ENCODE data around the gene FAM200B. TPM values are rescaled to one million over a fixed set of nuclear protein-coding genes. Genes with fewer than 3 reads are reported as not detected.

FAM200B gene
- total and polyA plus RNA-seq, 2 donors = 35.3 to 74.4 TPM

DNA sequence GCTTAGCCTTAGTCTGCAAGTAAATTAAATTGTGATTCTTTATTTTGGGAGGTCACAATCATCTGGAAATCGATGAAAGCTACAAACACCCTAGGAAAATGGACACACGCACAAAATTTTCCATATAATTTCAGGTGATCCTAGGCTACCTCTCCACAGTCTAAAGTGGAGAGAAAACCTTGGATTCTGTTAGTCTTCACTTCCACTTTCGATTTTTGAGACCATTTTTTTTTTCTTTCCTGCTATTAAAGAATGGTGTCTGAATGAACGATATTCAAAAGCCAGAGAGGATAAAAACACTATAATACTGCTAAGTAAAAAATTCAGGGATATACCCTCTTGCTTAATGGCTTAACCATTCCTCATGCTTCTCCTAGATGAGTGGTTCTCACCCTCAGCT, 28.2 kb upstream of the FAM200B start:
- H3K9me3 ChIP-seq (ENCODE audit: control insufficient read depth in 2 of 2, insufficient read depth in 1 of 2, low read length in 1 of 2) = no peaks in the 10 kb centered on the region
- peaks cover 18 to 19% of the 10 kb centered on the region in 2 donors for H3K4me1 ChIP-seq (ENCODE audit: control insufficient read depth in 2 of 2, insufficient read depth in 2 of 2, low read length in 2 of 2)
- peak overlapping the region; percentile 81 for H3K4me3 ChIP-seq (ENCODE audit: low read length in 2 of 2)
- WGBS = 22% methylated on average over 4 of the region's 4 CpGs
- H3K27me3 ChIP-seq (ENCODE audit: control insufficient read depth in 2 of 2, insufficient read depth in 1 of 2, low read length in 1 of 2) = no peaks in the 10 kb centered on the region
- DNase-seq (ENCODE audit: low read depth in 6 of 9, low spot score in 9 of 9) = peak in 1 of 9 donors; percentile 37
- peak overlapping the region in 1 of 2 donors; percentile 82 for H3K27ac ChIP-seq (ENCODE audit: low read depth in 1 of 2, low read length in 1 of 2)
- no peaks in the 10 kb centered on the region for H3K36me3 ChIP-seq (ENCODE audit: control insufficient read depth in 2 of 2, insufficient read depth in 2 of 2, low read length in 1 of 2)

- Histone ChIP-seq H3K9me3 (ENCODE audit: control insufficient read depth in 2 of 2, insufficient read depth in 1 of 2, low read length in 1 of 2) (no peaks in the 10 kb centered on the region), H3K27ac (ENCODE audit: low read depth in 1 of 2, low read length in 1 of 2) (peak overlapping the region; percentile 82 to 98), H3K27me3 (ENCODE audit: control insufficient read depth in 2 of 2, insufficient read depth in 1 of 2, low read length in 1 of 2) (no peaks in the 10 kb centered on the region), H3K4me1 (ENCODE audit: control insufficient read depth in 2 of 2, insufficient read depth in 2 of 2, low read length in 2 of 2) (peaks cover 18 to 19% of the 10 kb centered on the region in 2 donors), H3K36me3 (ENCODE audit: control insufficient read depth in 2 of 2, insufficient read depth in 2 of 2, low read length in 1 of 2) (no peaks in the 10 kb centered on the region), H3K4me3 (ENCODE audit: low read length in 2 of 2) (peak overlapping the region; percentile 81)
- WGBS = 6% methylated on average over 7 of the region's 7 CpGs
- DNase-seq (ENCODE audit: low read depth in 6 of 9, low spot score in 9 of 9) = peak in 3 of 9 donors; percentile 24 to 43 (median 43)
These were observed 27.6 kb upstream of the FAM200B start for GRCh38 chr4:15653864-15654592.

- Histone ChIP-seq H3K4me3 (ENCODE audit: low read length in 2 of 2) (peak overlapping the region; percentile 81), H3K27me3 (ENCODE audit: control insufficient read depth in 2 of 2, insufficient read depth in 1 of 2, low read length in 1 of 2) (no peaks in the 10 kb centered on the region), H3K4me1 (ENCODE audit: control insufficient read depth in 2 of 2, insufficient read depth in 2 of 2, low read length in 2 of 2) (peaks cover 16 to 18% of the 10 kb centered on the region in 2 donors), H3K27ac (ENCODE audit: low read depth in 1 of 2, low read length in 1 of 2) (peak overlapping the region; percentile 90 to 98), H3K9me3 (ENCODE audit: control insufficient read depth in 2 of 2, insufficient read depth in 1 of 2, low read length in 1 of 2) (no peaks in the 10 kb centered on the region), H3K36me3 (ENCODE audit: control insufficient read depth in 2 of 2, insufficient read depth in 2 of 2, low read length in 1 of 2) (no peaks in the 10 kb centered on the region)
- under 1% methylated on average over 66 of the region's 66 CpGs for WGBS
- peak in 6 of 9 donors; percentile 41 to 74 (median 49) for DNase-seq (ENCODE audit: low read depth in 6 of 9, low spot score in 9 of 9)
These were observed 26.9 kb upstream of the FAM200B start for GRCh38 chr4:15654593-15655222.

- Histone ChIP-seq H3K4me1 (ENCODE audit: control insufficient read depth in 2 of 2, insufficient read depth in 2 of 2, low read length in 2 of 2) (peaks cover 15 to 16% of the 10 kb centered on the region in 2 donors), H3K27ac (ENCODE audit: low read depth in 1 of 2, low read length in 1 of 2) (peak within 1 kb of the TSS; percentile 98), H3K9me3 (ENCODE audit: control insufficient read depth in 2 of 2, insufficient read depth in 1 of 2, low read length in 1 of 2) (no peaks in the 10 kb centered on the region), H3K4me3 (ENCODE audit: low read length in 2 of 2) (peak within 1 kb of the TSS; percentile 81), H3K27me3 (ENCODE audit: control insufficient read depth in 2 of 2, insufficient read depth in 1 of 2, low read length in 1 of 2) (no peaks in the 10 kb centered on the region), H3K36me3 (ENCODE audit: control insufficient read depth in 2 of 2, insufficient read depth in 2 of 2, low read length in 1 of 2) (no peaks in the 10 kb centered on the region)
- WGBS = 10% methylated on average over 85 of the region's 85 CpGs
- peak; percentile 69 to 94 (median 86) for DNase-seq (ENCODE audit: low read depth in 6 of 9, low spot score in 9 of 9)
These were observed 26.2 kb upstream of the FAM200B start, which contains the start of gene FBXL5 for GRCh38 chr4:15655223-15656037. FBXL5 (minus strand) TSS chr4:15655357; CDS start chr4:15655287, 70 bp downstream.

DNA sequence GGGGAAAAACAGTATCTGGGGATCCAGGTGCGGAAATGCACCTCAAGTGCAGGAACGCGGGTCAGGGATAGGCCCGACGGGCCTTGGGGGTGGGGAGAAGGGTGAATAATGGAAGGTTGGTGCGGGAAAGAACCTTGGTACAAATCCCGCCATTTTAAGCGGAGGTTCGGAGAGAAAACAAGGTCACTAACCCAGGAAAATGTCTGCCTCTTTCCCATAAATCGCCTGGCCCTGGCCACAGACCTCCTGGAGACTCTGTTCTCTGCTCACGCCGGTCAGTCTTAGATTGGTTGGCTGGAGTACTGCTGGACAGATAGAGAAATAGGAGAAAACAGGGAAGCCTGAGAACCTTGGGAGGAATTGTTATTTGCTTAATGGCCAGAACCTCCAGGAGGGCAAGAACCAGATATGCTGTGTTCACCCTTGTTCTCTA, 25.6 kb upstream of the FAM200B start:
- peaks cover 15 to 16% of the 10 kb centered on the region in 2 donors for H3K4me1 ChIP-seq (ENCODE audit: control insufficient read depth in 2 of 2, insufficient read depth in 2 of 2, low read length in 2 of 2)

DNA sequence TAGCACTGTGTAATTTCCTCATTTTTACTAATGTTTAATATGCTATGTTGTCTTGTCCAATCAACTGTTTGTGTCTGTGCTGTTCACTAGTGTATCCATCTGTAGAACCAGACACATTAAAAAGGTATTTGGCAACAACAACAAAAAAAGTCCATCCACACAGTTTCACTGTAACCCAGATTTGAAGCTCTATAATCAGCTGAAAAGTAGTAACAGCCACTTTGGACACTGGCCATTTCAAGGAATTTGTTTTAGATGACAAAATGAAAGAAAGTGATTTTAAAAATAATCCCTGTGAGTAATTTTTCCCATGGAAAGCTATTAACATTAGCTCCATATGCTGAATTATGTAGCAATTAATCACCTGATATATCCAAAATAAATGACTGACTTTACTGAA, 24.3 kb upstream of the FAM200B start:
- no peaks in the 10 kb centered on the region for H3K27me3 ChIP-seq (ENCODE audit: control insufficient read depth in 2 of 2, insufficient read depth in 1 of 2, low read length in 1 of 2)
- H3K36me3 ChIP-seq (ENCODE audit: control insufficient read depth in 2 of 2, insufficient read depth in 2 of 2, low read length in 1 of 2) = no peaks in the 10 kb centered on the region
- peaks cover 15 to 16% of the 10 kb centered on the region in 2 donors for H3K4me1 ChIP-seq (ENCODE audit: control insufficient read depth in 2 of 2, insufficient read depth in 2 of 2, low read length in 2 of 2)
- H3K9me3 ChIP-seq (ENCODE audit: control insufficient read depth in 2 of 2, insufficient read depth in 1 of 2, low read length in 1 of 2) = no peaks in the 10 kb centered on the region
- H3K4me3 ChIP-seq (ENCODE audit: low read length in 2 of 2) = no peak overlapping the region
- no peak for DNase-seq (ENCODE audit: low read depth in 6 of 9, low spot score in 9 of 9)
- H3K27ac ChIP-seq (ENCODE audit: low read depth in 1 of 2, low read length in 1 of 2) = no peak overlapping the region

More for the DNA sequence above, 25.6 kb upstream of the FAM200B start:
- 86% methylated on average over 12 of the region's 12 CpGs for whole genome bisulfite sequencing
- Histone ChIP-seq H3K4me3 (ENCODE audit: low read length in 2 of 2) (peak overlapping the region; percentile 81), H3K36me3 (ENCODE audit: control insufficient read depth in 2 of 2, insufficient read depth in 2 of 2, low read length in 1 of 2) (no peaks in the 10 kb centered on the region), H3K9me3 (ENCODE audit: control insufficient read depth in 2 of 2, insufficient read depth in 1 of 2, low read length in 1 of 2) (no peaks in the 10 kb centered on the region), H3K27ac (ENCODE audit: low read depth in 1 of 2, low read length in 1 of 2) (peak overlapping the region; percentile 95 to 98), H3K27me3 (ENCODE audit: control insufficient read depth in 2 of 2, insufficient read depth in 1 of 2, low read length in 1 of 2) (no peaks in the 10 kb centered on the region)
- no peak for DNase-seq (ENCODE audit: low read depth in 6 of 9, low spot score in 9 of 9)

DNA sequence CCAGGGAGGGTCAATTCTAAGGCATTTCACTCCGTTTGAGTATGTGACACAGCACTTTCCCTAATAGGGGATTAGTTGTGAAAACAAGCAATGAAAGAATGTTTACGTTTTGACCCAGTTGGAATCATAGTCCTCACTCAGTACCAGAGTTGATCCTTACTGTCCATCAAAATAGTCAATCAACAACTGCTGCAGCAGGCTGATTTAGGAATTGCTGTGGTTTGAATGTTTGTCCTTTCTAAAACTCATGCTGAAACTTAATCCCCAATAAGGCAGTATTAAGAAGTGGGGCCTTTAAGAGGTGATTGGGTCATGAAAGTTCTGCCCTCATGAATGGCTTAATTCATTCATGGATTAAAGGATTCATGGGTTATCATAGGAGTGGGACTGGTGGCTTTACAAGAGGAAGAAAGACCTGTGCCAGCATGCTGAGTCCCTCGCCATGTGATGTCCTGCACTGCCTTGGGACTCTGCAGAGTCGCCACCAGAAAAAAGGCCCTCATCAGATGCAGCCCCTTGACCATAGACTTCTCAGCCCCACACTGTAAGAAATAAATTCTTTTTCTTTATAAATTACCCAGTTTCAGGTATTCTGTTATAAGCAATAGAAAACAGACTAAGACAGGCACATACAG, 23.4 kb upstream of the FAM200B start:
- Histone ChIP-seq H3K4me3 (ENCODE audit: low read length in 2 of 2) (no peak overlapping the region), H3K4me1 (ENCODE audit: control insufficient read depth in 2 of 2, insufficient read depth in 2 of 2, low read length in 2 of 2) (peaks cover 15 to 16% of the 10 kb centered on the region in 2 donors), H3K27ac (ENCODE audit: low read depth in 1 of 2, low read length in 1 of 2) (no peak overlapping the region), H3K36me3 (ENCODE audit: control insufficient read depth in 2 of 2, insufficient read depth in 2 of 2, low read length in 1 of 2) (no peaks in the 10 kb centered on the region), H3K27me3 (ENCODE audit: control insufficient read depth in 2 of 2, insufficient read depth in 1 of 2, low read length in 1 of 2) (no peaks in the 10 kb centered on the region), H3K9me3 (ENCODE audit: control insufficient read depth in 2 of 2, insufficient read depth in 1 of 2, low read length in 1 of 2) (no peaks in the 10 kb centered on the region)
- WGBS = over 99% methylated on average over 4 of the region's 4 CpGs
- DNase-seq (ENCODE audit: low read depth in 6 of 9, low spot score in 9 of 9) = no peak

GRCh38 chr4:15658781-15659180, 22.8 kb upstream of the FAM200B start:
- DNase-seq (ENCODE audit: low read depth in 6 of 9, low spot score in 9 of 9) = no peak
- H3K9me3 ChIP-seq (ENCODE audit: control insufficient read depth in 2 of 2, insufficient read depth in 1 of 2, low read length in 1 of 2) = no peaks in the 10 kb centered on the region
- H3K4me3 ChIP-seq (ENCODE audit: low read length in 2 of 2) = no peak overlapping the region
- no peaks in the 10 kb centered on the region for H3K36me3 ChIP-seq (ENCODE audit: control insufficient read depth in 2 of 2, insufficient read depth in 2 of 2, low read length in 1 of 2)
- no peak overlapping the region for H3K27ac ChIP-seq (ENCODE audit: low read depth in 1 of 2, low read length in 1 of 2)
- H3K27me3 ChIP-seq (ENCODE audit: control insufficient read depth in 2 of 2, insufficient read depth in 1 of 2, low read length in 1 of 2) = no peaks in the 10 kb centered on the region
- WGBS = 97% methylated on average over 2 of the region's 2 CpGs
- H3K4me1 ChIP-seq (ENCODE audit: control insufficient read depth in 2 of 2, insufficient read depth in 2 of 2, low read length in 2 of 2) = peaks cover 10 to 13% of the 10 kb centered on the region in 2 donors
